Fibroblast of skin of scalp (primary cell): ENCODE data around the gene LYPD4.
A peak's percentile ranks its signal among the peaks of the same experiment; 100 is the strongest.

Source experiments
- DNase-seq: peaks from one replicate; pipeline ENCODE4 v3.0.0-alpha.2; 2013

Gene LYPD4

DNA sequence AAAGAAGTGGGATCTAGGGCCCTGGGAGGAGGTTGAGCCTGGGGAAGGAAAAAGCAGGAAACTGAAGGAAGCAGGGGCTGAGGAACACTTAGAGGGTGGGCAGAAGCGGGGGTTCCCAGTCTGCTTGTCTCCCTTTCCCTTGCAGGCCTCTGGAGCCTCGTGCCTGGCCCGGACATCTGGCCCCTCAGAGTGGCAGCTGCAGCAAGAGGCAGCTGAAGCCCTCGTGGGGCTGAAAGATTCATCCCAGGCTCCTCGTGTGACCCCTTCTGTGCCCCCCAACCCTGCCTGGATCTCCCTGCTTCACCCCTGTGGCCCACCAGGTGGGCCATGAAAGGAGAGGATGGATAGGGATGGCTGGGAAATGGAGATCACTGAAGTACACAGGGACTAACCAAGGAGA, 5.9 kb upstream of the LYPD4 start:
- DNase-seq = no peak

DNA sequence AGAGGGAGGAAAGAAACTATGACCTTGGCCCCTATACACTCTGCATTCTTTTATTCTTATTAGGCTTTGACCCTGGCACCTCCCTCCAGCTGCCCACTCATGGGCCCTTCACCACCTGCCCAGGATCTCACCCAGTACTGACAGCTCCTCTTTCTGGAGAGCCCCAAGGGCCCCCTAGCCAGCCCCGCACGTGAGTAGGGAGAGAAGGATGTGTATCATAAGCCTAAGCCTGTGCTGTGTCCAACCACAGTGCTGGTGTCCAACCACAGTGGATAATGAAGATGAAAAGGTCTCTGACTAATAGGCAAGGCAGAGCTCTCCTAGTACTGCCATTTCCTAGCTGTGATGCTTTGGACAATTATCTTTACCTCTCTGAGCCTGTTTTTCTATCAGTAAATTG, 4.6 kb upstream of the LYPD4 start:
- no peak for DNase-seq

DNA sequence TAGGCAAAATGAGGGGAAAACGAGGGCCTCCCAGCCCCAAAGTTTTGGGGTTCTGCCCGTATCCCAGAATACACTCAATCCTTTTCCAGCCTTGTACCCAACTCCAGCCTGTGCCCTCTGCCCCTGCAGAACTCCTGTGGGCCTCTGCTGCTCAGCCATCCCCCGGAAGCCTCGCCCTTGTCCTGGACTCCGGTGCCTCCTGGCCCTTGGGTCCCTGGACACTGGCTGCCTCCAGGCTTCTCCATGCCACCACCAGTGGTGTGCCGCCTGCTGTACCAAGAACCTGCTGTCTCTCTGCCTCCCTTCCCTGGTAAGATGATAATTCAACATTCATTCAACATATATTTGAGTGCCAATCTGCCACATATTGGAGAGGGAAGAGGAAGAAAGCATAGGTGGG, 4.2 kb upstream of the LYPD4 start:
- DNase-seq = no peak

DNA sequence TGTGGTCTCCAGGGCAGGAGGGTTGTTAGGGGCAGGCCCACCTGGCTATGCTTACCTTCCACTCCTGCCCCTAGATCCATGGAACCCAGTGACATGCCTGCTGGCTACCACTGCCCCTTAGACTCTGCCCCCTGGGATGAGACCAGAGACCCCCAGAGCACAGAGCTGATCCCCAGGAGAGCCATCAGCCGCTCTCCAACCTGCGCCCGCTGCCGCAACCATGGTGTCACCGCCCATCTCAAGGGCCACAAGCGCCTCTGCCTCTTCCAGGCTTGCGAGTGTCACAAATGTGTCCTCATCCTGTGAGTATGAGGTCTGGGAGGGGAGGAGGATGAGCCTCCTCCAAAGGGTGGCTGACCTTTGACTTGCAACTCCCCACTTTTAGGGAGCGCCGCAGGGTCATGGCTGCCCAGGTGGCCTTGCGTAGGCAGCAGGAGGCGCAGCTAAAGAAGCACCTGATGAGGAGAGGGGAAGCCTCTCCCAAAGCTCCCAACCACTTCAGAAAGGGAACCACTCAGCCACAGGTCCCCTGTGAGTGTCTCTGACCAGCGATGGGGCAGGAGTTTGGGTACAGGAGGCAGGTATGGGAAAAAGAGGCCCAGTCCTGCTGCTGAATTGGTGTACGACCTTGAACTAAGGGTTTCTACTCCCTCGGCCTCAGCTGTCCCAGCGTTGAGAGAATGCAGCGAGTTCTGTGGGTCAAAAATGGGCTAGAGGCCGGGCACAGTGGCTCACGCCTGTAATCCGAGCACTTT, 3.0 kb upstream of the LYPD4 start:
- DNase-seq = no peak

DNA sequence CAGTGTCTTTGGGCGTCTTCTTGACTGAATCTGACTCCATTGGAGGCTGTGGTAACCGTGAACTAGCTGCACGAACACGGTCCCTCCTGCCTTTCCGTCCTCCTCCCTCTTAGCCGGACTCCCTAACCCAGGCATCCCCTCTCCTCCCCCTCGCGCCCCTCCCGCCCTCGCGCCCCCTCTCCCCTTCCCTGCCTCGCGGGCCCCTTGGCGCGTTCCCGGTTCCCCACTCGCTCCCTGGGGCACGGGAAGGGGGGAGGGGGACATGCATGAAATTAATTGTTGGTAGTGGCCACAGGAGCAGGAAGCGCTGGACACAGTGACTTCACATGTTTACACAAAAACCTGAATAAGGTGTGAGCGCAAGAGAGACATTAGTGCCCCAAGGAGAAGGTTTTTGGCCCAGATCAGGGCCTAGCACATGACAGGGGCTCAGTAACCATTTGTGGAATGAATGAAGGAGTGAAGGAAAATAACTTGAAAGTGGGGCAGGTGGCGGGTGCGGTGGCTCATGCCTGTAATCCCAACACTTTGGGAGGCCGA, 638 bp upstream of the LYPD4 start:
- no peak for DNase-seq

DNA sequence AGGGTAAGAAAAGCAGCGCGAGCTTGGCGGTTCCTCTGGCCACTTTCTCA, 343 bp upstream of the LYPD4 start, which contains the start of gene DMRTC2:
DMRTC2 (plus strand) TSS at position 42 of the 50 bp plus-strand sequence. CDS start 2,387 bp downstream, outside the sequence.
- DNase-seq = no peak

DNA sequence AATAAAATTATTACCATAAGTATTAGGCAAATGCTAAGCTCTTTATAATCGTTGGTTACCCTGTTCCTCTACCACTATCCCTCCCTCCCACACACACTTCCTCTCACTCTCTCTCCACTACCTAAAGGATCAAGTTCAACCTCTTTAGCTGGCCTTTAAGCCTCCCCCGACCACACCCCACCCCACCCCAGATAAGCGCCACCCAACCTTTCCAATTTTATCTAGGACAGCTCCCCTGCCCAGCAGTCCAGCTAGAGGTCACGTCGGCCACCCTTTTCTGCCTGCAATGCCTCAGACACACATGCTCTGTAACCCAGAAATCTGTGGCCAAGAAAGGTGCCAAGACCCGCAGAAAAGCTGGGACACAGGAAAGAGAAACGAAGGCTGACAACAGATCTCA, 1.1 kb downstream of the LYPD4 start:
- no peak for DNase-seq

DNA sequence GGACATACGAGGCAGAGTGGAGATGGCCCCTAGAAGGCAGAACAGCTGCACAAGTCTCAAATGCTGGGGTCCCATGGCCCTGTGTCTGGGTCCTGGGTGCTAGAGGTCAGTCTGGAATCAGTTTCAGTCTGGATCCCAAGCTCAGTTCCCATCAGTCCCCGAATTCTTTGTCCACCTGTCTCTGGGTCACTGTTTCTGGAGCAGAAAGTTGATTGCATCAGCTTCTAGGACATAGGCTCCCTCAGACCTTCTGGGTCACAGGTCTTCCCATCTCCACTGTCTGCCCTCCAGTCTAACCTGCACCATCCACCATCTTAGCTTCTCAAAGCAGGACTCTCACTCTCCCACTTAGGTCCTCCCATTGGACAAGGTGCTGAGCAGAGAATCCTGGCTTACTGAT, 5.3 kb downstream of the LYPD4 start:
- DNase-seq = no peak

DNA sequence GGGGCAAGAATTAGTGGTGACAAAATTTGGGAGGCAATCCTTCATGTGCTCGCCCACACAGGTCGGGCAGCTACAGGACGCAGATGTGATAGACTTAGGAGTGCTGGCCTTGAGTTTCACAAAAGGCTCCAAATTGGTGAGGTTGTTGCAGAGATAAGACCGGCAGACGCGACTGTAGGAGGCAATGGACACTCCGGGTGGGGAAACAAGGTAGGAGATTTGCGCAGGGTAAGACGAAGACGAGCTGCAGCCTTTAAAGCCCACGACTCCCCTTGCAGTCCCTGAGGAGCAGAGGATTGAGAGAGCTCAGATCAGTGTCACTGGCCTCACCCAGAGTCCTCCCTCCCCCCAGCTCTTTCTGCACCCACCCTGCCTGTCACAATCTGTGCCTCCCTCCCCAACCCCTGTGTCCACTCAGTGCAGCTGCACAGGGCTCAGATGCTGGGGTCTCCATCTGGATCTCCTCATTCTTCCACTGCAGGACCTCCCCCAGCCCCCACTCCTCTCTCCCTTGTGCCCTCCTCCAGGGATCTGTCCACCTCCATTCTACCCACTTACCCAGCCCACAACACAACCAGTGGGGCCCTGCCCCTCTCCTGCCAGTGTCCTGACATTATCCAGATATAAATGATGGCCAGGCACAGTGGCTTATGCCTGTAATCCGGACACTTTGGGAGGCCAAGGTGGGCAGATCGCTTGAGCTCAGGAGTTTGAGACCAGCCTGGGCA, 6.3 kb downstream of the LYPD4 start:
- no peak for DNase-seq

DNA sequence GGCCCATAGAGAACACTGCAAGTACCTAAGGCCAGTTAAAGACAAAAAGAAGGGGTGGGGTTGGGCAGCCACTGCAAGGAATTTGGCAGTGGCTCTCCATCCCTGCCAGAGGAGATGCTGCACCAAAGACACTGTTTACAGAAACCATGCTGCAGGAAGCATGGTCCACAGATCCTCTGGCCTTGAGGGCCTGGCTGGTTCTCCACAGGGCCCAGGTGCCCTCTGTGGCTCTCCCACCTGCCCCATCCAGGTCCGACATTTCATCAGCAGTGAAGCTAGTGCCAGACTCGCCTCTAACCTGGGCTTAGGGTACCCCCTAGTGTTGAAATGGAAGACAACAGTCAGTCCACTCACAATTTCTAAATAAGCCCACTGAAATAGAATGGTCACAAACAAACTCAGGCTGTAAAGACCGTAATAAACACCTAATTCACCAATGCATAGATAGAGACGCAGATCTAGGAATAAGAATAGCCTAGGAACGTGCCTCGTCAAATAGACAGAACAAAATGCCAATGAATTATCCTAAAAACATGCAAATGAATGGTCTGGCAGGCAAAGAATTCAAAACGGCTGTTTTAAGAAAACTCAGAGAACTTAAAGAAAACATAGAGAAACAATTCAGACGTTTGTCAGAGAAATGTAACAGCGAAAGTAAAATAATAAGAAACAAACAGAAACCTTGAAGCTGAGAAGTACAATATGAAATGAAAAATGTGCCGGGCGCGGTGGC, 23.3 kb downstream of the LYPD4 start:
- DNase-seq = peak; percentile 4

DNA sequence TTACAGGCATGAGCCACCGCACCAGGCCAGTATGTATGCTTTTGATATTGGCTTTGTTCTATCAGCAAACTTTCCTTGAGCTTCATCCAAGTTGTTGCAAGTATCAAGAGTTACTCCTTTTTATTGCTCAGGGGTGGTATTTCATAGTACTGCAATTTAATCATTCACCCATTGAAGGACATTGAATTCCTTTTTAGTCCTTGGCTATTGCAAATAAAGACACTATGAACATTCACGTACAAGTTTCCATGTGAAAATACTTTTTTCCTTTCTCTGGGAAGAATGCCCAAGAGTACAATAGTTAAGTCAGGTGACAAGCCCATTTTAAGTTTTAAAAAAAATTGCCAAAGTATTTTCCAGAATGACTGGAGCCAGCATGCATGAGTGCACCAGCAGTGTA, 27.7 kb downstream of the LYPD4 start:
- DNase-seq = no peak

DNA sequence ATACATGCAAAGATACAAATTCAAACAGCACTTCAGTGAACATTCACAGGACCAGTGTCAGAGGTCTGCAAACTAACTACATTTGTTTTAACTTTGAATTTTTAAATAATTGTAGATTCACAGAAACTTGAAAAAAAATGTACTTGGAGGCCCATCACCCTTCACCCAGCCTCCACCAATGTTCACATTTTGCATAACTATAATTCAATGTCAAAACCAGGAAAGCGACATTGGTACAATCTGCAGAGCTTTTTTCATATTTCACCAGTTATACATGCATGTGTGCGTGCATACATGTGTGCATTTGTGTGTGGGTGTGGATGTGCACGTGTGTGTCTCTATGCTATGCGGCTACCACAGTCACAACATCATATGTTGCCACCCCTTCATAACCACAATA, 29.2 kb downstream of the LYPD4 start:
- DNase-seq = no peak

DNA sequence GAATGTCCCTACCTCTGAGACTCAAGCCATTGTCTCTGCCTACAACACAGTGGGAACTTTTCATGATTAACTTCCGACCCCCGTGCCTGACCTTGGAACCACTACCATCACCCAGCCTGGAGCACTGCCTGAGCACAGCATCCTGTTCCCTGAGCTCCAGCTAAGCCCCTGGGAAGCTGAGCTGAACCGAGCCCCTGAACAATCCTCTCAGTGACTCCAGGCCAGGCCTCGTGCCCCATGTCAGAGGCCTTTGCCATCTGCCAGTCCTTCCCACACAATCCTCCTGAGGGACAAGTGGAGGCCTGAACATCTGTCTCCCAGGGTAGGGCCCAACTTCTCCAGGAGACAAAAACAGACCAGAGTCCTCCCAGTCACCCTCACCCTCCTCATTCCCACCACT, 30.6 kb downstream of the LYPD4 start:
- DNase-seq = no peak

DNA sequence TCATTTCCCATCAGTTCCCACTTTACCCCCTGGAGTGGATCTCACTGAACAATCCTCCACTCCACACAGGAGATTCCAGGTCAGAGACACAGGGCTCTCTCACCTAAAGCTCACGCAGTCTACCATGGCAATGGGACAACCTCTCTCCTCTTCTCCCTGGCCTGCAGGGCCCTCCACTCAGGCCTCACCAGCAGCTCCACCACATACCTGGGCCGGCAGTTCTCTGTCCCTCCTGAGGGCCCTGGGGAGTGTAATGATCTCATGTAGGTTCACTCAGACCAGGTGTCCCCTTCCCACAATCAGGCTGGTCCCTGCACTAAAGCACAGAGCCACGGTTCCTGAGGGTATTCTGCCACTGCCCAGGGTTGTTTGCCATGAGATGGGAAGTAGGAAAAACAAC, 32.5 kb downstream of the LYPD4 start:
- DNase-seq = no peak

DNA sequence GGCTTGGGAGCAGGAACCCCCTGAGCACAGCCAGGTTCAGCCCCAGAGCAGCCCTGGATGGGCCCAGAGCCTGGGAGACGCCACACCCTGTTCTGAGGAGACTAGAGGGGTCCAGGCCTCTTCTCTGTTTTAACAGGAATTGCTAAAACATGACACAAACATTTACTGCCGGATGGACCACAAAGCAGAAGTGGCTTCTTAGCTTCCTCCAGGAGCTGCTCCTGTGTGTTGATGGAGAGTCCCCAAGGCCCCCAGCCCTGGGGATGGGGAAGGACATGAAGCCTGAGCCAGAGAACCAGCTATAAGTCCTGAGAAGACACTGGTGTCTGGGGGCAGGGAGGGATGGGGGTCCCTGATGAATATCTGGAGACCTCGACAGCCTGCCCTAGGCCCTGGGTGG, 33.4 kb downstream of the LYPD4 start:
- DNase-seq = no peak

DNA sequence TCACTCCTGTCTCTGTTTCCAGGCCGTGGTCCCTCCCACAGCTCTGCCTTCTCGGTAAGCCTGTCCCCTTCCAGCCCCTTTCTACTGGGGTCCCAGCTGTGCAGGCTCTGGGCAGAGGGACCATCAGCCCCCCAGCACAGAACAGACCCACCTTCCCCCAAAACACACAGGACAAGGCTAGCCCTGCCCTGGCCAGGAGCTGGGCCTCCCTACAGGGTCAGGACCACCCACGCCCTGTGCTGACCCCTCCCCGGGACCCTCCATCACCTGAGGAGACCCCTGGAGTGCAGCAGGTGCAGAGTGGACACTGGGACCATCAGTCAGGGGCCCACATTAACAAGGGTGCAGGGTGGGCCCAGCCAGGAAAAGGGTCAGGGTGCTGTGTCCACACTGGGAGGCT, 34.2 kb downstream of the LYPD4 start:
- DNase-seq = no peak

DNA sequence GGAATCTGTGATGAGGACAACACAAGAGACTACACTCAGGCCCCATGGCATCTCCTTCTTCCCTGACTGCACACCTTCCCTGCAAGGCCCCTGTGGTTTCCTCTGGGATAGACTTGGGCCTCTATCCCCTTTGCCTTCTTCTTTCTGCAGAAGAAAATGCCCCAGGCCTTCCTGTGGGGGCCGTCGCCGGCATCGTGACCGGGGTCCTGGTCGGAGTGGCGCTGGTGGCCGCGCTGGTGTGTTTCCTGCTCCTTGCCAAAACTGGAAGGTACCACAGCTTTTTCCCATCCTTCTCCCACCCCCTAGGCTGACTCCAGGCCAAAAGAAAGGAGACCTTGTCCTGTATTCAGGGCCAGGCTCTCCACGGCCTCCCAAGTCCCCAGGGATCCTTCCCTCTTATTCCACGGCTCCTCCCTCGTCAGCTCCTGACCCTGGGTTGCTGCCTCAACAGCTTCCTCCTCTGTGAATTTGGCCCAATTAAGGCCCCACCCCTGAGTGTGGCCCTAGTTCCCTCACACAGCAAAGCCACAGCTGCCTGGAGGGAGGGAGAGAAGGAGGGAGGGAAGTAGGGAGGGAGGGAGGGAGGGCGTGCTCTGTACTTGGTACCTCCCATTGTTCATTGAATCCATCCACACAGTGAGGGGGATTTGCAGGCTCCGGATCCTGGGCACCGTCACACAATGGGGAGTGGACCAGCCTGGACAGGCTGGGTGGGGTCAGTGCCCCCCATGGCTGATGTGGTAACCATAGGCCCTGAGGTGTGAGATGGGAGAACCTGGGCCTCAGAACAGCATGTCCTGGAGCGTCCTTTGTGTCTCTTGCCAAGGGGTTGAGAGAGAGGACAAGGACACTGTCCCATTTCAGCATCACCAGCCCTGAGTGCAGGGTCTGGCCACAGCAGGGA, 35.6 kb downstream of the LYPD4 start:
- no peak for DNase-seq

DNA sequence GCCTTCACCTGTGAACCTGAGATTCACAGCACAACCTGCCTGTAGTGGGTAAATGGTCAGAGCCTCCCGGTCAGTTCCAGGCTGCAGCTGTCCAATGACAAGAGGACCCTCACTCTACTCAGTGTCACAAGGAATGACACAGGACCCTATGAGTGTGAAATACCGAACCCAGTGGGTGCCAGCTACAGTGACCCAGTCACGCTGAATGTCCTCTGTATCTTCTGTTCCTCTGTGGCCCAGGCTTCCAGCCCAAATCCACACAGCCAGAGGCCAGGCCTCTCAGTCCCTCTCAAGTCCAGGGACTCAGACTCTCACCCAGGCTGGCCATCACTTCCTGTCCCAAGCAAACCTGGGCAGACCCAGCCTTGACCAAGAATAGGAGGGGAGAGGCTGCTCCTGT, 37.3 kb downstream of the LYPD4 start:
- no peak for DNase-seq

DNA sequence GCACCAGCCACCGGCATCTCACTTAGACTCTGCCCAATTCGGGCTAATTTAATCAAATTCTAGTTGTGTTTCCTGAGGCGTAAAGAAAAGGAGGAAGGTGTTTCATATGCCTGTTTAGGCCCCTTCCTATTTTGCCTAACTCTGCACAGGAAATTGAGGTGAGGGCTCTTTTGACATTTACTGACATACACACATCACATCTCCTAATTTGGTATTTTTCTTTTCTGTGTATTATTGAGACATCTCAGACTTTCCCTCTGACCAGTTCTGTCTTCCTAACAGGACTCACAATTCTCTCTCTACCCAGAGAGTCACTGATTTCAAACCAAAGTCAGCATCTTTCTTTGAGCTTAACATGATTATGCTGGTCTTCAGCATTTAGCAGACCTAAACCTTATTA, 40.1 kb downstream of the LYPD4 start:
- no peak for DNase-seq

DNA sequence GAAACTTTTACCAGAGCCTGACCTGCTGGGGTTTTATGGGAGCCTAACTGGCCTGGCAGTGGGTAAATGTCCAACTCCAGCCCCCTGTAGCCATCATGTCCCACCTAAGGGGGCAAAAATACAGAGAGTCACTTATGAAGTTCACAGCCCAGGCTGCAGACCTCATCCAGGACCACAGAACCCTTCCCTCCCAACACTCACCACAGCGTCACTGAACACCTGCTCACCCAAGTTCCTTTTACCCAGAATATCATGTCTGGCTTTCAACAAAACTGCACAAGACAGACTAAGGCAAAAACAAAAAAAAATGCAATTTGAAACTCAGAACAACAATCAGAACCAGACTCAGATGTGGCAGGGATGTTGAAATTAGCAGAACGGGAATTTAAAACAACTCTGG, 41.7 kb downstream of the LYPD4 start:
- no peak for DNase-seq

DNA sequence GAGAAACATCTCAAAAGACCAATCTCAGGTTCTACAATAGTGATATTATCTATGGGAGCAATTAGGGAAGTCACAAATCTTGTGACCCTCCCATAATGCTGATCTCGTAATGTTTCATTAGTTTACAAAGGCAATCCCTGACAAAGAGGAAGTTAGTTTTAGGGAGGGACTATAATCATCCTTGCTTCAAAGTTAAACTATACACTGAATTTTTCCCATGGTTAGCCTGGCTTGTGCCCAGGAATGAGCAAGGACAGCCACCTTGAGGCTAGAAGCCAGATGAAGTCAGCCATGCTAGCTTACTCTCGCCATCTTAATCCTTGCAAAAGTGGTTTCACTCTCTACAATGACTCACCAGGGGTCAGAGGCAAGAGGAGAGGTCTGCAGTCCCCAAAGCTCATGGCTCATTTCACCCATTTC, 42.7 kb downstream of the LYPD4 start:
- DNase-seq = no peak

DNA sequence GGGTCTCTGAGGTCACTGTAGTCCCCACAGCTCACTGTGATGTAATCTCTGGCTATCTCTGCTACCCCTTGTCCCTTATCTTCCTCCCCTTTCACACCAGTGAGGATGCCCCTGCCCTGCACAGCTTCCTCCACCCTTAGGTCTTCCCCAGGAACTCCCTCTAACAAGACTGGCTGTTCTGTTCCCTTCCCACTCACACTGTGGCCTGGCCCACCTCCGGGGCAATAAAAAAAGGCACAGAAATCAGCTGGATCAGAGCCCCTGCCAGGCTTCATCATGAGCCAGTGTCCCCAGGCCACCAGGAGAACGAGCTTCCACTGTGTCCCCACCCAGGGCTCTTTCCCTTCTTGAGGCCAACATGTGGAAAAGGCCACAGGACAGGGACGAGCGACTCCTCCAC, 43.5 kb downstream of the LYPD4 start:
- DNase-seq = no peak

DNA sequence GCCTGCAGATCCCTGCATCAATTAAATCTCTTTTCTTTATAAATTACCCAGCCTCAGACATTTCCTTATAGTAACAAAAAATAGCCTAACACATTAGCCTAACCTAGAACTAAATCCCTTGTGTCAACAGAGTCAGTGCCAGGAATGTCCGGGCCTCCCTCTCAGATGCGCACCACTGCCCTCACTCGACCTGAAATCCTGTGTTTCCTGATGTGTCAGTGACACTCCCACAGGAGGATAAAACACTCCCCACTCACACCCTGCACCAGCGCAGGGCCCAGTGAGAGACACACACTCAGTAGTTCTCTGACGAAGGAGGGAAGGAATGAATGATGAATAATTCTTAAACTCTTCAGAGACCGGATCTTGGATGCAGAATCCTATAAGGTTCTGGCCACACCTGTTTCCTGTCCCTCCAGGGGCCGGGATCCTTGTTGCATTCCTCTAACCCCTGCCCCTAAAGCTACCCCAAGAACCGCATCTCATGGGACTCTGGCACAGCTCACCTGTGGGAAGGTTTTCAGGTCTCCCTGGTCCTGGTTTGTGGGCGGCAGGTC, 45.0 kb downstream of the LYPD4 start:
- no peak for DNase-seq
